ENCODE data around the gene TMEM154.

GRCh38 chr4:152661649-152662048, 18.1 kb downstream of the TMEM154 start:
- no peak for TF ChIP-seq EP300 (conservative IDR thresholded peaks at IDR 0.05; ENCODE audit: poor library complexity, severe bottlenecking)
- TF ChIP-seq, protein P1, sequence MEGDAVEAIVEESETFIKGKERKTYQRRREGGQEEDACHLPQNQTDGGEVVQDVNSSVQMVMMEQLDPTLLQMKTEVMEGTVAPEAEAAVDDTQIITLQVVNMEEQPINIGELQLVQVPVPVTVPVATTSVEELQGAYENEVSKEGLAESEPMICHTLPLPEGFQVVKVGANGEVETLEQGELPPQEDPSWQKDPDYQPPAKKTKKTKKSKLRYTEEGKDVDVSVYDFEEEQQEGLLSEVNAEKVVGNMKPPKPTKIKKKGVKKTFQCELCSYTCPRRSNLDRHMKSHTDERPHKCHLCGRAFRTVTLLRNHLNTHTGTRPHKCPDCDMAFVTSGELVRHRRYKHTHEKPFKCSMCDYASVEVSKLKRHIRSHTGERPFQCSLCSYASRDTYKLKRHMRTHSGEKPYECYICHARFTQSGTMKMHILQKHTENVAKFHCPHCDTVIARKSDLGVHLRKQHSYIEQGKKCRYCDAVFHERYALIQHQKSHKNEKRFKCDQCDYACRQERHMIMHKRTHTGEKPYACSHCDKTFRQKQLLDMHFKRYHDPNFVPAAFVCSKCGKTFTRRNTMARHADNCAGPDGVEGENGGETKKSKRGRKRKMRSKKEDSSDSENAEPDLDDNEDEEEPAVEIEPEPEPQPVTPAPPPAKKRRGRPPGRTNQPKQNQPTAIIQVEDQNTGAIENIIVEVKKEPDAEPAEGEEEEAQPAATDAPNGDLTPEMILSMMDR (IDR thresholded peaks at IDR 0.05; ENCODE audit: poor library complexity, severe bottlenecking), result no peak
- TF ChIP-seq EZH2 (IDR thresholded peaks at IDR 0.05; ENCODE audit: borderline replicate concordance, insufficient read depth, low read length, poor library complexity, severe bottlenecking), result no peak
- no peak for TF ChIP-seq MXI1 (conservative IDR thresholded peaks at IDR 0.05; ENCODE audit: poor library complexity, severe bottlenecking)
- no peak for TF ChIP-seq RAD21 (conservative IDR thresholded peaks at IDR 0.05)
- no peak for TF ChIP-seq REST (IDR thresholded peaks at IDR 0.05; ENCODE audit: borderline replicate concordance)
- no peak for TF ChIP-seq TAF1 (IDR thresholded peaks at IDR 0.05; ENCODE audit: low read depth)
- TF ChIP-seq SMC3 (conservative IDR thresholded peaks at IDR 0.05; ENCODE audit: poor library complexity), result no peak
